ENCODE measurements around the gene CHST2.
A peak's percentile ranks its signal among the peaks of the same experiment; 100 is the strongest.

Gene CHST2

DNA sequence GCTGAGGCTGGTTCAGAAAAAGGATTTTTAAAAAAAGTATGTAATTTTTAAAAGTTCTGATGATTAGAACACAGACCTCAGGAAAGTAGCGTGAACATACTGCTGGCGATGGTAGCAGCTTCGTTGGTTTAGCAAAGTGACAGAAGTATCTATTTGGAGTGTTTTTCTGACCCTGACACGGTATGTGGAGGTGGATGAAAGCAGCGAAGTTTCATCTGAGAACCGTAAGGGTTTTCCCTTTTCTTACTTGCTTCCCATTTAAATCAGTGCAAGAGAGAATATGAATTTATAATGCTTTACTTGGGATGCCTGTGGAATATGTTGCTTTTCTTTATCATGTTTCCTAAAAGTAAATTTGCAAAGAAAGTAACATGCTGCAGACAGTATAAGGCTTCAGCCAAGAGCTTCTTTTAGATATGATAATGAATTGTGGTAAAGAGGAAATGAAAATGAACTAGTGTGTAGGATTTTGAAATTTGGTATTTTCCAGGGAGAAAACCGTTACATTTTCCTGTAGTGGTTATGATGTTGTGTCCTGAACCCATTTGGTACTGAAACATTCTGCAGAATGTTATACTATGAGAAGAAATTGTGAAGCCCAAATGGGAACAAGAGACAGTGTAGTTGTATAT, 3.9 kb downstream of the CHST2 start:
- H3K27me3 ChIP-seq (replicated peaks): no peaks in the 10 kb centered on the region
- H3K4me3 ChIP-seq (ENCODE audit: low read depth, low read length): peak overlapping the region; percentile 29
- H3K36me3 ChIP-seq (replicated peaks): peaks cover 5% of the 10 kb centered on the region
- in situ Hi-C loops (cut with HindIII; ENCODE audit: low pct_ligation_motif_present, low sequenced_read_pairs): no loop called here
- TF ChIP-seq CTCF (IDR thresholded peaks at IDR 0.05; ENCODE audit: low read depth, low read length, missing control alignments): no peak
- DNase-seq: no peak
- no peak overlapping the region for H3K27ac ChIP-seq

- peak overlapping the region; percentile 7 for H3K4me3 ChIP-seq (ENCODE audit: low read depth, low read length)
- H3K27ac ChIP-seq: no peak overlapping the region
- no peak for DNase-seq
- H3K36me3 ChIP-seq (replicated peaks): peaks cover 5% of the 10 kb centered on the region
- TF ChIP-seq CTCF (IDR thresholded peaks at IDR 0.05; ENCODE audit: low read depth, low read length, missing control alignments): no peak
- in situ Hi-C loops (cut with HindIII; ENCODE audit: low pct_ligation_motif_present, low sequenced_read_pairs): no loop called here
- no peaks in the 10 kb centered on the region for H3K27me3 ChIP-seq (replicated peaks)
These were observed 5.3 kb downstream of the CHST2 start for GRCh38 chr3:143124601-143125520.

DNA sequence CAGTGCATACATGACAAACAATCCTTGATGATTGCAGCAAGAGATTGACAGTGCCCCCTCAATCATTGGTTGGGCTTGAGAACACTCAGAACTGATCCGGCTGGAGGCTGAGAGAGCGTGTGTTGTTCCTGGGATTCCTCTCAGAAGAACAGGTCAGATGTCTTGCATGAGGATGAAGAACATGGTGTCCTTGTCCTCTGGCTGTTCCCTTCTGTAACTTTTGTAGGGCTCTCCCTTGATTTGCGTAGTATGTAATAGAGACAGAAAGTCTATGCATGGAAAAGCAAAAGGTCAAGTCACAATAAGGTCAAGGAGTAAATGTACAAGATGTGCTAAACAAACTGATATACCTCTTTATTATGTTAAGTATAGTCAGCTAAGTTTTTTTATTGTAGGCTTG, 8.2 kb downstream of the CHST2 start:
- H3K36me3 ChIP-seq (replicated peaks): no peaks in the 10 kb centered on the region
- in situ Hi-C loops (cut with HindIII; ENCODE audit: low pct_ligation_motif_present, low sequenced_read_pairs): no loop called here
- H3K27ac ChIP-seq: no peak overlapping the region
- H3K27me3 ChIP-seq (replicated peaks): no peaks in the 10 kb centered on the region
- no peak for TF ChIP-seq CTCF (IDR thresholded peaks at IDR 0.05; ENCODE audit: low read depth, low read length, missing control alignments)
- DNase-seq: no peak
- H3K4me3 ChIP-seq (ENCODE audit: low read depth, low read length): no peak overlapping the region

DNA sequence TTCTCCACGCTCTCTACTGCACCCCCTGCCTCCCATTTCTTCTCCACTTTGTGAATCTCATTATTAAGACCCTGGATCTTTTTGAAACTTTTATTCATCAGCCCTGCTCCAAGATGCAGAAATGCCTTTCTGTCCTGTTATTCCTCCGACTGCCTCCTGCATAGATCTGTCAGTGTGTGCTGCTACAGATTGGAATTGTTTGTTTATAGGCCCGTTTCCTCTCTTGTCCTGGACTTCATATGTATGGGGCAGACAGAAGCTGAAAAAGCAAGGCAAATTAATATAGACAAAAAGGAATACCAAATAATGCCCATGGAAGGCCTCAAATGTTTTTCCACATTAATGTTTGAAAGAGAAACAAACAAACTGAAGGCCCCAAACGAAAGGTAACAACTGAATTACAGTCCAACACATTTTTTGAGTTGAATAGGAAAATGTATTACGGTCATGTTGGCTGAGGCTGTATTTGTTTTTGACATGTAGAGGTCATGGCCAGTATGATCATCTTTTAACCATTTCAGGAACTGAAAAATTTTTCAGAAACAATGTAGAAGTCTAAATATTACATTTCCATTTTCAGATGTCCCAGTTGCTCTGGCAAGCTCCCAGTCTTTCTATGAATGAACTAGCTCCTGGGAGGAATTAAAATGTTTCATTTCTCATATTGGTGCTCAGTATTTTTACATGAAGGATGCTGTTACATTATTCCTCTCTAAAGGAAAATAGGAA, 8.8 kb downstream of the CHST2 start:
- in situ Hi-C loops (cut with HindIII; ENCODE audit: low pct_ligation_motif_present, low sequenced_read_pairs): no loop called here
- TF ChIP-seq CTCF (IDR thresholded peaks at IDR 0.05; ENCODE audit: low read depth, low read length, missing control alignments): no peak
- Histone ChIP-seq H3K27ac (no peak overlapping the region), H3K4me3 (ENCODE audit: low read depth, low read length) (no peak overlapping the region), H3K36me3 (replicated peaks) (no peaks in the 10 kb centered on the region), H3K27me3 (replicated peaks) (no peaks in the 10 kb centered on the region)
- no peak for DNase-seq

DNA sequence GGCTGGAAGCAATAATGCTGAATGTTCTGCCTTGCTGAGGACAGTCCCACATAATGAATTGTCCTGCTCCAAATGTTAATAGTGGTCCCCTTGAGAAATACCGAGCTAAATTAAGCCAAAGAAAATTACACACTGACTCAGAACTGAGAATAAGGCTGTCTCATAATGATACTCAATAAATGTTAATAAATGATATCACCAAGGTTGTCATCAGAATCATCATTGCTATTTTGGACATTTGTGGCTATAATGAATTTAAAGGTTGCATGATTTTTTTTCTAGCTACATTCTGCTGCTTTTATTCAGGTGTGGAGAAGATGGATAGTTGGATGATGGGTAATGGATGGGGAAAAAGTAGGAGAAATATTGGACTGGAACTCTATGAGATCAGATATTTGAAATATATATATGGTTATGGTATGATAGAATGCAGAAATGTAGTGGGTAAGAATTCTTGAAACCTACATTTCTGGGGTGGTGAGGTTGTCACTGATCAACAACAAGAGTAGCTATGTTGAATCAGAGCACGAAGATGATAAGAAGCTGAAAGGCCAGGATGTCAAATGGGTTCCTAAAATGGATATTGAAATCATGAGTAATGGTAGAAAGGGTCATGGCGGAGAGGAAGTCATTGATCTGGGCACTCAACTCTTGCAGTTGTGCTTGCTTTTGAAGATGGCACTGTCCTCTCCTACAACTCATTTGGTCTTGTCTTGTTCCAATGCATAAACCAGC, 12.8 kb downstream of the CHST2 start:
- Histone ChIP-seq H3K36me3 (replicated peaks) (no peaks in the 10 kb centered on the region), H3K27ac (no peak overlapping the region), H3K4me3 (ENCODE audit: low read depth, low read length) (no peak overlapping the region), H3K27me3 (replicated peaks) (no peaks in the 10 kb centered on the region)
- TF ChIP-seq CTCF (IDR thresholded peaks at IDR 0.05; ENCODE audit: low read depth, low read length, missing control alignments): no peak
- in situ Hi-C loops (cut with HindIII; ENCODE audit: low pct_ligation_motif_present, low sequenced_read_pairs): no loop called here
- no peak for DNase-seq
